Activated CD4-positive, alpha-beta T cell treated with anti-CD3 and anti-CD28 coated beads, Interleukin-2, amount 50 U/mL, for 4 hours (primary cell): Measurements from ENCODE around the gene UCHL3.
"Not testable (repeated sequence)": the region's sequence is repeated elsewhere in the genome, so short reads cannot be mapped to it uniquely, and the experiment has no call there.

Experiments used
- DNase-seq, 2 experiments: peaks; one replicate each; pipeline ENCODE4 v3.0.0-alpha.2; 2020

The UCHL3 gene

DNA sequence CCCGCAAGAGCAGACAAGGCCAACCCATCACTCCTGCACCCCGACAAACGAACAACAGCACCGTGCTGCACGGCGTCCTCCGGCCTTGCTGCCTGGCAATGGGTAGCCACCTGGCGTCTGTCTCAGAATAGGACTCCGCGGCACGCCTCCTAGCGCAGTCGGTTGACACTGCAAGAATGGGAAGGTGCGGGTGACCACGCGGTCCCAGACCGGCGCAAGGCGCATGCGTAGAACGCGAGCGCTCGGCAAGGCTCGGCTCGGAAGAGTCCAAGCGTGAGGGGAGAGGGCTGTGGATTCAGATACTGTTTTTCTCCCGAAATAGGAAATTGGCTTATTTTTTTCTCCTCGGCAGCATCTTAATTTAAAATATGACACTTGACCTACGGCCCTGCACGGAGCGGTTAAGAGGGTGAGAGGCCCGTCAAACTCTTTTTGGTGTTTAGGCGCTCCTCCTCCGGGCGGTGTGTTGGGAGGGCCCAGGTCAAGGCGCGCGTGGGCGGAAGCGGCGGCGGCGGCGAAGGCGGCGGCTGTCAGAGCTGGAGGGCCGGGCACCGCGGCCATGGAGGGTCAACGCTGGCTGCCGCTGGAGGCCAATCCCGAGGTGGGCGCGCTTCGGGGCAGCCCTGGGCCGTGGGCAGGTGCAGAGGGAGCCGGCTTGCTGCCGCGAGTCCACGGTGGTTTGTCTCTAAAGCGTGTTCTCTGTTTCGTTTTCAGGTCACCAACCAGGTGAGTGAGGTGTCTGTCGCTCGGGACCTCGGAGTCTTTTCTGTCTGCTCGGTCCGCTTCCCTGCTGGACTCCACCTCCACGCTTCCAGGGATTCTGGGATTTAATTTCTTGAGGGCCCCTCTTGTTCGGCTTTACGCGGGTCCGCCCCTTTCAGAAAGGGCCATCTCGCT is at the start of gene UCHL3:
TSS of gene UCHL3 (plus strand) at position 530 of the 897 bp plus-strand sequence. CDS start at position 560, 30 bp downstream.
- DNase-seq: peak; percentile 98

DNA sequence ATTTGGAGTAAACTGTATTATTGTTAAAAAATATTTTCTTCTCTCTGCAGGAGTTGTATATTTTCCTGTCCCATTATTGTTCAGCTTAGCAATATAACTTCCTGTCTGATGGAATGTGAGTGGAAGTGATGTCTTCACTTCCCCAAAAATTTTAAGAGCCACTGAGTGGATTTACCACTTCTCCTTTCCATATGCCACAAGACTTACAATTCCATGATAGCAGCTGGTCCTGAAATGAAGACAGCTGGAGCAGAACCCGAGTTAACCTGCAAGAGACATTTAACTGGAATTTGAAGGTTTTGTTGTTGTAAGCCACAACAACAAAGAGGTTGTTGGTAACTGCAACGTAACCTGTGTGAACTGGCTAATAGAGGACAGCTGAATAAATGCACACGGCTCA is 44.3 kb upstream of the UCHL3 start:
- no peak for DNase-seq

DNA sequence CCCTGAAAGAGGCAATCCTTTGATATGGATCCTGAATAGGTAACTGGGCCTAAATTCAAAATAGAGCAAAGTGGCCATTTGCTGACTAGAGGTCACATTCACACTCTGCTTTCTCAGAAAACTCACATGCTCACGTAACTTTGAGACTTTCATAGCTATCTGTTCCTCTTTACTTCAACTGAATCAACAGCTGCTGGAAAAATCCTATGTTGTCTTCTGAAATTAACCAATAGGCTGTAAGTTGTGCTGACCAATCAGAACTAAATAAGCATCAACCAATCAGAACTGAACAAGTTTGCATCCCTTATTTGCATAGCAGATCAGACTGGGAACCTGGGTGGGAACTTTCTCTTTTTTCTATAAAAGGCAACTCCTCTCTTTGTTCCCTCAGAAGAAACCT is 43.6 kb upstream of the UCHL3 start:
- no peak for DNase-seq

DNA sequence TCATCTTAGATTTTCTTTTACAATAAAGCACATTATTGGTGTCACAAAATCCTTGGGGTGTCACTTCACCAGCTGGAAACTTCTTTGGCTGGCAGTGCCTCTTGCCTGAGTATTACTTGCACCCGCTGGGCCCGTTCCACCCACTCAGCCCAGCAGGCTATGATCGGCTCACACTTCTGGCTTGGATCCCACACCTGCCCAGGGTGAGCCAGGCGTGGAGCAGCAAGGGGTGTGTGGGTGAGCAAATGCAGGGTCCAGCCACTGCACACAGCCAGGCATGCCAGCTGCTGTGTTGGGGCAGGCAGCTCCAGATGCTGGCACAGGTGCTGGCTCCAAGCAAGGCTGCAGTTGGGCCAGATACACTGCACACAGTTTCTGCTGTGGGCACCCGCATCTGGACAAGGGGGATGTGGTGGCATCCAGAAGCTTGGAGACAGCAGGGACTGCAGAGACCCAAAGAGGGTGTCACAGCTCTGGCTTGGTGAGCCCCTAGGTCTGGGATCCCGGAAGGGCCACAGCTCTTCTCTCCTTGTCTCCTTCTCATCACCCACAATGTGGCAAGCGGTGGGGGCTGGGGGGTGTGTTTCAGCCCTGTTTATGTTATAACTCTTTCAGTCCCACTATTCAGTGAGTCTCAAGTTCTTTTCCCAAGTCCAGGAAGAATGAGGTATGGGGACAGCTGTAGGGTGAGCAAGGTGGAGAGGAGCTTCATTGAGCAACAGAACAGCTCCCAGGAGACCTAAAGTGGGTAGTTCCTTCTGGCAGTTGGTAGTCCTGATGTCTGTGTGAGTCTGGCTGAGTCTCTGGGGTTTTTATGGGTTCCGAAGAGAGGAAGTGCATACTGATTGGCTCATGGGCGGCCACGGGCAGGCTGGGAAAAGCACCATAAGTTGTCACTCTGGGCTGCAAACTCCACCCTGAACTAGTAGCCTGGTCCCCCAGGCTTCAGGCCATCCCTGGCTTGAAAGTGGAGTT is 42.3 kb upstream of the UCHL3 start:
- DNase-seq: no peak

DNA sequence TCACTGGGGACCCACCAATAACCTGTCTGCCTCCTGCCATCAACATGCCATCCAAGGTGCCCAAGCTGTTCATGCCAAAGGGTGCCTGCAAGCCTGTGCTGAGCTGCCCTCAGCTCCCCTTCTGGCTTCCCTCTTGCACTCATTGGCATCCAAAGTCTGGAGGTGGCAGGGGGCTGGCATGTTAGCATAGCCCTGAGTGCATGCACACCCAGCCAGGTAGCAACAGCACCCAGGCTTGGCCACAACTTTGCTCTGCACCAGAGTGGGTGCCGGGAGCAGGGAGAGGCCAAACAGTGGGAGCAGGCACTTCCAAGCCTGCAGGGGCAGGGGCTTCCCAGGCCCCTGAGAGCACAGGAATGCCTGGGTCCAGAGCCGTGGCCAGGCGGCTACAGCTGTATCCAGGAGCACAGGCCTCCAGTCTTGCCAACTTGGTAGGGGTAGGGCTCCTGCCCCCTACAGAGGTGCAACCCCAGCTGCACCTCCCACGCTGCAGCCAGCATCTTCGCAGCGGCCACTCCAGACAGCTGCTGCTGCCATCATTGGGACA is 41.5 kb upstream of the UCHL3 start:
- no peak for DNase-seq

DNA sequence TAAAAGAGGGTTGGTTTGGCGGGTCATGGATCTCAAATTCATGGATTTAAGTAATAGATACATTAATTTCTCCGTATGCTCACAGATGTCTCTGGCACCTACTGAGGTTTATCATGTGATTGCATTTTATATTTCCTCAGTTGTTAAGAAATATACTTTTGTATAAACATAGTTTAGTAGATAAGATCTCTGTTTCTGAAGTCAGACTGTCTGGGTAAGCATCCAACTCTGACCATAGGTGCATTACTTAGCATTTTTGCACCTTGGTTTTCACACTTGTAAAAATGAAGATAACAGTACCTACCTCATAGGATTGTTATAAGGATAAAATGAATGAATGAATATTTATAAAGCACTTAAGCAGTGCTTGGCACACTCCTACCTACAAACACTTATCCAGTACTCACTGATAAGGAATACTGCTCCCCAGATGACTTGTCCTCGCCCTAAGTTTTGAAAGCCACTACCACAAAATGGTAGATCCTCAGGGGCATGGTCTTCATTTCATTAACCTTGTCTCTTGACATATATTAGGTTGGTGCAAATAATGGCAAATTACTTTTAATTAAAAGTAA is 38.5 kb upstream of the UCHL3 start:
- DNase-seq: no peak

DNA sequence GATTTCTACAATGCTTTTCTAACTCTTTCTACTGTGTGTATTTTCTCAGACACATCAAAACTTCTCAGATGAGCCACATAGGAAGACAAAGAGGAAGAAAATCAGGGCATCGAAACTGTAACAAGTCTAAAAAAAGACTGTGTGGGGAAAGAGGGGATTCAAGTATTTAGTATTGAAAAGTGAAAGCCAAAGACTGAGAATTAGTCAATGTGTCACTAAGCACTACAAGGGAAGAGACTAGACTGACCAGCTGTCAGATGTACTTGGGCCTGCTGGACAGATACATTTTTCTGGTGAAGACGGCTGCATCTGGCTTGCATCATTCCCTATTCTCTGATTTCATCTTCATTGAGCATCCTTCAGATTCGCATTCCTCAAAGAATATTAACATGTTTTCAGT is 37.3 kb upstream of the UCHL3 start:
- no peak for DNase-seq

DNA sequence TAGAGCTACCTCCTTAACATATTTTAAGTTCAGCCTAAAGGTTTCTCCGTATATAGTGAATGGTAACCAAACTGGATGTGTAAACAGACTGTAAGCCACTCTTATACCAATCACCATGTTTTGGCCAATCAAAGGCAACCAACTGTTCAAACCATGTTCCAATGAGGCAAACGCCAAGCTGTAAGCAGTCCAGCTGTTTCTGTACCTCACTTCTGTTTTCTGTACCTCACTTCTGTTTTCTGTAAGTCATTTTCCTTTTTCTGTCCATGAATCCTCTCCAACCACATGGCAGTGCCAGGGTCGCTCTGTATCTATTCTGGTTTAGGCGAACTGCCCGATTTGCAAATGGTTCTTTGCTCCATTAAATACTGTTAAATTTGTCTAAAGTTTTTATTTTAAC is 36.3 kb upstream of the UCHL3 start:
- no peak for DNase-seq

DNA sequence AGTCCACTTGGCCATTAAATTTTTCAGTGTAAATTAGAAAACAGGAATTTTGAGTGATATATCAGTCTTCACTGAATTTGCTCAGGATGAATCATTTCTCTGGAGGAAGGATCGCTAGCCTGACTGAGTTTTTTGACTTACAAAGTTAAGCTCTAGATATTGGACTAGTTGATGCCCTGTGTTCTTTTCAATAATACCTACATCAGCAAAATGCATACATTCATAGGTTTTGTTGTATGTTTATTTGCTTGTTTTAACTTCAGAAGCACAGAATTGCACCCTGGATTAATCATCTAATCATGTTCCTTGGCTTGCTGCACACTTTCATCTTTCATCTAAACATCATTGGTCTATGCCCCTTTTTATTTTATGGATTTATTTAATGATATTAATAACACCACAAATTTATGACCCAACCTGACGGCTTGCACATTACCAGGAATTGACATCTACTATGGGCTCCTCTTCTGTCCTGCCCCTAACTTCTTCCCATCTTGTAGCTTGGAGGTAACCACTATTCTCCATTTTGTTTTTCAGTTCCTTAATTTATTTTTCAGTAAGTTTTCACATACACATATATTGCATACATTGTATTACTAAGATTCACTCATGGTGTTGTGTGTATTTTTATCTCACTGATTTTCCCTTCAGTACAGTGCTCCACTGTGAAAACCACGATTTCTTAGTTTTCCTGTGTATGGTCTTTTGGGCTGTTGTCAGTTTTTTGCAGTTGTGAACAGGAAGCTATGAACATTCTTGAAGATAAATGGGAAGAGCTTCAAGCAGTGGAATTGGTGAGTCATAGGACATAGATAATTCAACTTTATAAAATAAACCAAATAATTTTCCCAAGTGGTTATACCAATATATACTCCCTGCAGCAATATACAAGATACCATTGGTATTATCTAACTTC is 35.3 kb upstream of the UCHL3 start:
- no peak for DNase-seq

DNA sequence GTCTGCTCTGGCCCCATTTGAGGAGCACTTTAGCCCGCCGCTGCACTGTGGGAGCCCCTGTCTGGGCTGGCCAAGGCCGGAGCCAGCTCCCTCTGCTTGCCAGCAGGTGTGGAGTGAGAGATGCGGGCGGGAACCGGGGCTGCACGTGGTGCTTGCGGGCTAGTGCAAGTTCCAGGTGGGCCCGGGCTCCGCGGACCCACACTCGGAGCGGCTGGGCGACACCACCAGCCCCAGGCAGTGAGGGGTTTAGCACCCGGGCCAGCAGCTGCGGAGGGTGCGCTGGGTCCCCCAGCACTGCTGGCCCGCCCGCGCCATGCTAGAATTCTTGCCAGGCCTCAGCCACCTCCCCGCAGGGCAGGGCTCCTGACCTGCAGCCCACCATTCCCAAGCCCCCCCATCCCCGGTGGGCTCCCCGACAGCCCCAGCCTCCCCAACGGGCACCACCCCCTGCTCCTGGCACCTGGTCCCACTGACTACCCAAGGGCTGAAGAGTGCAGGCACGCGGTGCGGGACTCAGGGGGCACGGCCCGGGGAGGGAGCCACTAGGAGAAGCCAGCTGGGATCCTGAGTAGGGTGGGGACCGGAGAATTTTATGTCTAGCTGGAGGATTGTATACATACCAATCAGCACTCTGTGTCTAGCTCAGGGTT is 31.0 kb upstream of the UCHL3 start:
- no peak for DNase-seq

DNA sequence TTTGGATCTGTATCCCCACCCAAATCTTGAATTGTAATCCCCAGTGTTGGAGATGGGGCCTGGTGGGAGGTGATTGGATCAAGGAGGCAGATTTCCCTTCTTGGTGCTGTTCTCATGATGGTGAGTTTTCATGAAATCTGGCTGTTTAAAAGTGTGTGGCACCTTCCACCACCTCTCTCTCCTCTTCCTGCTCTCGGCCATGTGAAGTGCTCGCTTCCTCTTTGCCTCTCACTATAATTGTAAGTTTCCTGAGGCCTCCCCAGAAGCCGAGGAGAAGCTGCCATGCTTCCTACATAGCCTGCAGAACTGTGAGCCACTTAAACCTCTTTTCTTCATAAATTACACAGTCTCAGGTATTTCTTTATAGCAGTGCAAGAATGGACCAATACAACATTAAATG is 27.6 kb upstream of the UCHL3 start:
- DNase-seq: no peak

DNA sequence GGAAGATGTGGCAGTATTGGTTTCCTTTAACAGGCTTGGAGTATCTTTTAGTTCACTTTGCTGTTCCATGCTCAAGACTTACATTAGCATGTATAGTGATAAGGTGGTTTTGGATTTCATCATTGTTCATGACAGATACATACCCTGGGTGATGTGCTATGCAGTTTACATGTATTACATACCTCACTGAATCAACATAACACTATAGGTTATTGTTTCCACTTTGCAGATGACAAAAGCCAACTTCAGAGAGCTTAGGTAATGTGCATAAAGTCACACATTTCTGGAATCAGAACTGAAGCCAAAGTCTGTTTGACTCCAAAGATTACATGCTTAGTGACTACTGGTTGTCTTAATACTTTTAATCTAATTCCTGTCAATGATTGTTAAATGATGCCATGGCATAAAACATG is 19.0 kb upstream of the UCHL3 start:
- DNase-seq: no peak

DNA sequence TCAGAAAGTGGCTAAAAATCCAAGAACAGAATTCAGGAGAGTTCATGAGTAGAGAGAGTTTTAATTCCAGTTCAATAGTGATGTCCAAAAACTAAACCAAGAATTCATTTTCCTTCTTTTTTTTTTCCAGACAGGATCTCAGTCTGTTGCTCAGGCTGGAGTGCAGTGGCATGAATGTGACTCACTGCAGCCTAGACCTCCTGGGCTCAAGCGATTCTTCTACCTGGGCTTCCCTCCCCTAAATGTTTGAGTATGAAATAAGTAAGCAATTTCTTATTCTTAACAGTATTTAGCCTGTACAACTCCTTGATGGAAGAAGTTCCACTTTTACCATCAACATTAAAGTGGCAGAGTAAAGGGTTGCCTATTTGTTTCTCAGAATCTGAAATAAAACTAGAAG is 15.7 kb upstream of the UCHL3 start:
- no peak for DNase-seq

DNA sequence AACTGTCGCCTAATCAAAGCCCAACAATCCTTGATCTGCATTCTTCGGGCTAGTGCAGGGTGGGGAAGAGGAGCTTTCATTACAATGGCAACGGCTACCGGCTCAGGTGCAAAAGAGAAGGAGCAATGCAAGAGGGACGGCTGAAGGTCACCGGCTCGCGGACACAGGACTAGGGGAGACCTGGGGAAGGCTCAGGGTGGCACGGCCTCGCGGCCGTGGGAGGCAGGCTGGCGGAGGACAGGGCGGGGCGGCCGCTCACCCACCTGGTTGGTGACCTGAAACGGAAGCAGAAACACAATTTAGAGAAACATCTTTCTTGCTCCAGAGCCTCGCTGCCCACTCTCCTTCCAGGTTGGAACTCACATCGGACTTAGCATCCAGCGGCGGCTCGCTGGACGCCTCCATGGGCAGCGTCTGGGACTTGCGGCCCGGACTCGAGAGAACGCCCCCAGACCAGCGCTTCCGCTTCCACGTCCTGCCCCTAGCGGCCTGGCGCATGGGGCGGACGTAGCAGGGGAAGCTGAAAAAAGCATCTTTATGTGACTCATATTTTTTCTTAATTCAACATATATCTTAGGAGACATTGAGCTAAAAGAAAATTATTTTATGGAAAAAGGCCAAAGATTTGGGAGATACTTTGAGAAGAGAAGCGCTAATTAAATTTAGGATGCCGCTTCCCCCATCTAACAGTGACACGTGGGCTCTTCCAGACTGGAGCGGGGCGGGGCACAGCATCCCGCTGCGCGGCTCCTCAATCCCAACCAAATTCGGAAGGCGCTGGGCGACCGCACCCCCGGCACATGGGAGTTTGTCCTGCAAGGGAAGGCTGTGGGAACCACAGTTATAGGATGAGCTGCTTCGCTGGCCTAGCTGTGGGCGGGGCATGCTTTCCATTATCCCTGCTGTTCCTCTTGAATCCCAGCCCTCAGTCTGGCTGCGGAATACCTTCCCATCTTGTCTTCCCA is 11.9 kb upstream of the UCHL3 start, which contains the start of gene COMMD6:
TSS of gene COMMD6 (minus strand) at position 441 of the 965 bp plus-strand sequence. CDS start at position 405, 36 bp downstream.
- peak; percentile 50 to 54 for DNase-seq

DNA sequence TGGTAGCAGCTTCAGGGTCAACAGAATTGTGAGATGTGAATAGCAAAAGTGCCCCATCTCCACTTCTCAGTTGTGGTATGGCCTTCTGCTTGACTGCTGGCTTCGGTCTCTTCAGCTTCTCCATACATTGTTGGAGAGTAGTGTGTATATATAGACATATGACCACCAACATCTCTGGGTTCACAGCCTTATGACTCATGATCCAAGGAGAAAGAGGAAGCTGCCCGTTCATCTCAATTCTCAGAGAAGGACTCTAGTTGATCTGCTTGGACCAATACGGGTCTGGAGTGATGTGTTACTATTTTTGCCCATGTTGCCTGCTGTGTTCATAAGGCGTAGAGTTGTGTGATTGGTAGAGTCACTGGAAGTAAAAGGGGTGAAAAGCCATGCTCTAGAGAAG is 8.3 kb upstream of the UCHL3 start:
- no peak for DNase-seq

DNA sequence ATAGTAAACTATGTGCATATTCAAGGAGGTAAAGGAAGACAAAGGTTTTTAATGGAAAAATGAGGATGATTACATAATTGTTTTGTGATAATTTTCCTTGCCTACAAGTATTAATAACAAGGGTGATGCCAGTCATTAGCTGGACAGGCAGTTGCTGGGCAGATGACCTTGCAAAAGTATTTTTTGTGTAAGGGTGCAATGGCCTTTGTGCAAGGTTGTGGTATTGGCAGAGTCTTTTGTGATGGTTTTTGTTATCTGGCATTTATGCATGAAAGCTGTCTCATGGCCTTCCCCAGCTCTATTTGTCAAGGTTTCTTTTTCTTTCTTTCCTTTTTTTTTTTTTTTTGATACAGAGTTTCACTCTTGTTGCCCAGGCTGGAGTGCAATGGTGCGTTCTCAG is 7.6 kb upstream of the UCHL3 start:
- DNase-seq: no peak

DNA sequence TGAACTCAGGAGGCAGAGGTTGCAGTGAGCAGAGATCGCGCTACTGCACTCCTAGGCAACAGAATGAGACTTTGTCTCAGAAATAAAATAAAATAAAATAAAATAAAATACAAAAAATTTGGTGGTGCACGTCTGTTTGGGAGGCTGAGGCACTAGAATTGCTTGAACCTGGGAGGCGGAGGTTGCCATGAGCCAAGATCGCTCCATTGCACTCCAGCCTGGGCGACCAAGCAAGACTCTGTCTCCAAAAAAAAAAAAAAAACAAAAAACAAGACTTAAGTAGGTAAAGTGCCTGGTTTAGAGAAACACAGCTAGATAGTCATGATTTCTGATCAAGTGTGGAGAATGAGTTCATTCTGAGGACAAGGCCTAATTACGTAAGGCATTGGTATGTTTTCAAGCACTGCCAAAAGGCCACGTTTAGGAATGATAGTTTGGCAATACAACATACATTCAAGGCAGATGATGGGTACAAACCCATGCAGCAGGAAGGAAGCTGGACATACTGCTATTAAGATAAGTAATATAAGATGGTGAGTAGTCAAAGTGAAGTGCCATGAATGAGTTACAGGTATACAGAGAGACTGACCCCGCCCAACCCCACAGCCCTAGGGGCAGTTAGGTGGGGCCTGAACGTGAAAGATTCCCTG is 4.8 kb upstream of the UCHL3 start:
- no peak for DNase-seq

DNA sequence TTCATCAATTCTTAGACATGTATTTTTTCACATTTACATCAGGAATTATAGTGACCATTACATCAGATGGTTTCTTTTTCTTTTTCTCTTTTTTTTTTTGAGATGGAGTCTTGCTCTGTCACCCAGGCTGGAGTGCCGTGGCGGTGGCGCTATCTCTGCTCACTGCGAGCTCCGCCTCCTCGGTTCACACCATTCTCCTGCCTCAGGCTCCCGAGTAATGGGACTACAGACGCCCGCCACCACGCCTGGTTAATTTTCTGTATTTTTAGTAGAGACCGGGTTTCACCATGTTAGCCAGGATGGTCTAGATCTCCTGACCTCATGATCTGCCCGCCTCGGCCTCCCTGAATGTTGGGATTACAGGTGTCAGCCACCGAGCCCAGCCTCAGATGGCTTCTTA is 4.2 kb upstream of the UCHL3 start:
- DNase-seq: not testable (repeated sequence)

DNA sequence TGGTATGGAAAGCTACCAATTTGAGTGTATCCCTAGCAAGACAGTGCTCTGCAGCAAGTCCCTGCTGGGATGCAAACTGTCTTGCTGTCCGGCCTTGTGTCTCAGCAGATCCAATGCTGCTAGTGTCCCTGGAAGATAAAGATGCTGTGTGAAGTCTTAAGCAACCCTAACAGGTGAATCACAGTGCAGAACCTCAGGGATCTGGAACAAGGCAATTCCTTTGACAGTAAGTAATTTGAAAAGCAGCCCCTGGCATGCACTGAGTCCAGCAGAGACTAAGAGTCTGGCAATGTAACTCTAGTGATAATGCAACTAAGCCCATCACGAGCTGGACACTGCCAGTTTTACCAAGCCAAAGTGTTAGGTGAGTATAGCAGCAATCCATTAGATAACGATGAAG is 1.7 kb upstream of the UCHL3 start:
- no peak for DNase-seq
